Measurements from ENCODE around the gene RSPRY1. TPM values are rescaled to one million over a fixed set of nuclear protein-coding genes. Genes with fewer than 3 reads are reported as not detected.
A peak's percentile ranks its signal among the peaks of the same experiment; 100 is the strongest.

Gene RSPRY1
- total RNA-seq, 2 experiments from 2014 or later: 24.5 to 29.4 TPM

GRCh38 chr16:57277586-57277985 is 91.5 kb downstream of the RSPRY1 start:
- ATAC-seq (peak; percentile 95), DNase-seq (peak; percentile 83)
- H3K36me3 Mint-ChIP-seq (ENCODE audit: low read depth): no peaks in the 10 kb centered on the region
- H3K27me3 Mint-ChIP-seq: peaks cover 1% of the 10 kb centered on the region
- H3K4me1 Mint-ChIP-seq (ENCODE audit: low read depth): peaks cover 20% of the 10 kb centered on the region
- no peak for TF ChIP-seq CTCF (IDR thresholded peaks at IDR 0.05)
- no peaks in the 10 kb centered on the region for H3K9me3 Mint-ChIP-seq
- H3K4me3 Mint-ChIP-seq: no peak overlapping the region
- ChIA-PET POLR2A (interaction anchor here (0.7 to 1.2 kb wide), 2 partner anchors 12 to 21 kb away, joined by 3 read pairs; no protein-coding TSS in a partner anchor), CTCF (interaction anchor here (0.9 to 1.1 kb wide), 2 partner anchors 22 to 141 kb away, joined by 3 to 5 read pairs; no protein-coding TSS in a partner anchor)
- no peak overlapping the region for H3K27ac Mint-ChIP-seq
- intact Hi-C loops (cut with micrococcal nuclease): no loop called here

- H3K9me3 Mint-ChIP-seq: no peaks in the 10 kb centered on the region
- ChIA-PET CTCF (interaction anchor here (1.2 kb wide), 1 partner anchor 22 kb away, joined by 3 read pairs; no protein-coding TSS in a partner anchor), POLR2A (interaction anchor here (1.0 kb wide), 1 partner anchor 183 kb away, joined by 3 read pairs; no protein-coding TSS in a partner anchor)
- intact Hi-C loops (cut with micrococcal nuclease): no loop called here
- H3K27me3 Mint-ChIP-seq: peaks cover 4% of the 10 kb centered on the region
- DNase-seq: no peak
- TF ChIP-seq CTCF (IDR thresholded peaks at IDR 0.05): no peak
- peaks cover 20% of the 10 kb centered on the region for H3K4me1 Mint-ChIP-seq (ENCODE audit: low read depth)
- no peak overlapping the region for H3K27ac Mint-ChIP-seq
- H3K36me3 Mint-ChIP-seq (ENCODE audit: low read depth): no peaks in the 10 kb centered on the region
- ATAC-seq: no peak
- H3K4me3 Mint-ChIP-seq: no peak overlapping the region
These were observed 92.4 kb downstream of the RSPRY1 start for GRCh38 chr16:57278494-57278893.

GRCh38 chr16:57279780-57280638 is 93.9 kb downstream of the RSPRY1 start:
- H3K9me3 Mint-ChIP-seq: no peaks in the 10 kb centered on the region
- intact Hi-C loops (cut with micrococcal nuclease): no loop called here
- no peaks in the 10 kb centered on the region for H3K36me3 Mint-ChIP-seq (ENCODE audit: low read depth)
- TF ChIP-seq CTCF (IDR thresholded peaks at IDR 0.05): no peak
- DNase-seq (no peak), ATAC-seq (no peak)
- H3K4me1 Mint-ChIP-seq (ENCODE audit: low read depth): peaks cover 26% of the 10 kb centered on the region
- peaks cover 9% of the 10 kb centered on the region for H3K27me3 Mint-ChIP-seq
- CTCF ChIA-PET: interaction anchor here (0.8 to 1.3 kb wide), 3 partner anchors 17 to 30 kb away, joined by 3 to 4 read pairs (median 3); no protein-coding TSS in a partner anchor
- H3K4me3 Mint-ChIP-seq: no peak overlapping the region
- POLR2A ChIA-PET: interaction anchor here (1.7 kb wide), 1 partner anchor 167 kb away, joined by 6 read pairs; the partner anchor contains the start of genes CIAPIN1 and COQ9
- no peak overlapping the region for H3K27ac Mint-ChIP-seq

- TF ChIP-seq CTCF (IDR thresholded peaks at IDR 0.05): no peak
- ATAC-seq (no peak), DNase-seq (no peak)
- Mint-ChIP-seq H3K4me1 (ENCODE audit: low read depth) (peaks cover 22% of the 10 kb centered on the region), H3K4me3 (no peak overlapping the region), H3K27ac (no peak overlapping the region), H3K27me3 (peaks cover 12% of the 10 kb centered on the region), H3K9me3 (no peaks in the 10 kb centered on the region), H3K36me3 (ENCODE audit: low read depth) (no peaks in the 10 kb centered on the region)
- intact Hi-C loops (cut with micrococcal nuclease): no loop called here
- CTCF ChIA-PET: interaction anchor here (0.8 kb wide), 1 partner anchor 136 kb away, joined by 3 read pairs; no protein-coding TSS in a partner anchor
- POLR2A ChIA-PET: interaction anchor here (1.2 kb wide), 1 partner anchor 15 kb away, joined by 3 read pairs; no protein-coding TSS in a partner anchor
These were observed 95.7 kb downstream of the RSPRY1 start for GRCh38 chr16:57281791-57282190.
